ENCODE data around the gene OPRD1. TPM values are rescaled to one million over a fixed set of nuclear protein-coding genes. Genes with fewer than 3 reads are reported as not detected.

OPRD1 gene
- polyA plus RNA-seq, 1 experiment = not detected

- POLR2A ChIA-PET = no interaction called here
- Histone ChIP-seq H3K4me3 (ENCODE audit: low read depth, low read length) (no peak overlapping the region), H3K36me3 (ENCODE audit: control insufficient read depth, insufficient read depth, low read length) (no peaks in the 10 kb centered on the region), H3K27me3 (ENCODE audit: control insufficient read depth, insufficient read depth, low read length) (peaks cover 5% of the 10 kb centered on the region)
- no peak for DNase-seq (ENCODE audit: low read depth)
- no peak for TF ChIP-seq CTCF (IDR thresholded peaks at IDR 0.05; ENCODE audit: insufficient read depth, low read depth, low read length)
- CTCF ChIA-PET = interaction anchor here (0.6 to 1.2 kb wide), 3 partner anchors 12 to 71 kb away, joined by 3 to 5 read pairs (median 3); no protein-coding TSS in a partner anchor
Measured at GRCh38 chr1:28855469-28855951, 43.5 kb downstream of the OPRD1 start.

- Histone ChIP-seq H3K4me3 (ENCODE audit: low read depth, low read length) (no peak overlapping the region), H3K36me3 (ENCODE audit: control insufficient read depth, insufficient read depth, low read length) (no peaks in the 10 kb centered on the region), H3K27me3 (ENCODE audit: control insufficient read depth, insufficient read depth, low read length) (peaks cover 5% of the 10 kb centered on the region)
- ChIA-PET POLR2A (no interaction called here), CTCF (interaction anchor here (0.6 to 1.2 kb wide), 3 partner anchors 11 to 71 kb away, joined by 3 to 5 read pairs (median 3); no protein-coding TSS in a partner anchor)
- DNase-seq (ENCODE audit: low read depth) = no peak
- TF ChIP-seq CTCF (IDR thresholded peaks at IDR 0.05; ENCODE audit: insufficient read depth, low read depth, low read length) = no peak
Measured at GRCh38 chr1:28855969-28856368, 44.0 kb downstream of the OPRD1 start.

DNA sequence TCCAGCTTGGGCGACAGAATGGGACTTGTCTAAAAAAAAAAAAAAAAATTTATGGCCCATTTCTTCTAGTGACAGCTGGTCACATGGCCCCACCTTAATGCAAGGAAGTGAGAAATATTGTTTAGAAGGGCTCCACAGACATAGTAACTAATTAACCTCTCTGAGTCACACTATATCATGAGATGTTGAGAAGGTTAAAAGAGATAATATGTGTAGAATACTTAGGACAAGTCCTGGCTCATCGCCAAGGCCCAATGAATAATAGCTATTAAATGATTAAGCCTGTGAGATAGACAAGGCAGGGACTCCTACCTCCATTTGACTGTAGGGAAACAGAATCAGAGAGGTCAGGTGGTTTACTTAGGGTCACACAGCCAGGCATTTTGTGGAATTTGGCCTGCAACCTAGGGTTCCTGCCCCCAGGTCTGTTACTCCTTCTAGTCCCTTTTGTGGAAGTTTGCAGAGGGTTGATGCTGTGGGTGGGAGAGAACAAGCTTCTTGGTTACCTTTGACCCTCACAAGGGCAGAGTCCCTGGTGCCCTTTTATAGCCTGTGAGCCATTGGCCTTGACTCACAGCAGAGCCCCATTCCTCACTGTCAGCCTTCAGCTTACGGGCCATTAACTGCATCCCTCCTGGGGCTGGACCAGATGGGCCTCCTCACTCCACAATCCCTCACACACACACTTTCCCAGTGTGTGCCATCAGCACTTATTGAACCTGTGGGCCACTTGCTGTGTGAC is 48.5 kb downstream of the OPRD1 start:
- Histone ChIP-seq H3K36me3 (ENCODE audit: control insufficient read depth, insufficient read depth, low read length) (no peaks in the 10 kb centered on the region), H3K27me3 (ENCODE audit: control insufficient read depth, insufficient read depth, low read length) (peaks cover 7% of the 10 kb centered on the region), H3K4me3 (ENCODE audit: low read depth, low read length) (no peak overlapping the region)
- no peak for DNase-seq (ENCODE audit: low read depth)
- CTCF ChIA-PET = interaction anchor here (0.9 to 4.4 kb wide), 2 partner anchors 16 to 350 kb away, joined by 3 to 27 read pairs; no protein-coding TSS in a partner anchor
- POLR2A ChIA-PET = no interaction called here
- TF ChIP-seq CTCF (IDR thresholded peaks at IDR 0.05; ENCODE audit: insufficient read depth, low read depth, low read length) = no peak

DNA sequence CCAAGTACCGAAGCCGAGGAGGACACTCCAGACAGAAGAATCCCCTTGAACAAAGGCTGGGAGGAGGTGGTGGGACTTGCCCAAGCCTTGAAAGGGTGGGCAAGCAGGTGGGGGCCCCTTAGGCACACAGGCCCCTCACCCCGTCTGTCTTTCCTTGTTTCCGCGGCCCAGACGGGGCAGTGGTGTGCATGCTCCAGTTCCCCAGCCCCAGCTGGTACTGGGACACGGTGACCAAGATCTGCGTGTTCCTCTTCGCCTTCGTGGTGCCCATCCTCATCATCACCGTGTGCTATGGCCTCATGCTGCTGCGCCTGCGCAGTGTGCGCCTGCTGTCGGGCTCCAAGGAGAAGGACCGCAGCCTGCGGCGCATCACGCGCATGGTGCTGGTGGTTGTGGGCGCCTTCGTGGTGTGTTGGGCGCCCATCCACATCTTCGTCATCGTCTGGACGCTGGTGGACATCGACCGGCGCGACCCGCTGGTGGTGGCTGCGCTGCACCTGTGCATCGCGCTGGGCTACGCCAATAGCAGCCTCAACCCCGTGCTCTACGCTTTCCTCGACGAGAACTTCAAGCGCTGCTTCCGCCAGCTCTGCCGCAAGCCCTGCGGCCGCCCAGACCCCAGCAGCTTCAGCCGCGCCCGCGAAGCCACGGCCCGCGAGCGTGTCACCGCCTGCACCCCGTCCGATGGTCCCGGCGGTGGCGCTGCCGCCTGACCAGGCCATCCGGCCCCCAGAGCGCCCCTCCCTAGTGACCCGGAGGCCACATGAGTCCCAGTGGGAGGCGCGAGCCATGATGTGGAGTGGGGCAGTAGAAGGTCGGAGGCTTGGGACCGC is 50.8 kb downstream of the OPRD1 start:
- no peak for DNase-seq (ENCODE audit: low read depth)
- Histone ChIP-seq H3K27me3 (ENCODE audit: control insufficient read depth, insufficient read depth, low read length) (peaks cover 10% of the 10 kb centered on the region), H3K4me3 (ENCODE audit: low read depth, low read length) (no peak overlapping the region), H3K36me3 (ENCODE audit: control insufficient read depth, insufficient read depth, low read length) (no peaks in the 10 kb centered on the region)
- CTCF ChIA-PET = interaction anchor here (1.5 to 1.6 kb wide), 2 partner anchors 14 to 21 kb away, joined by 4 read pairs; no protein-coding TSS in a partner anchor
- TF ChIP-seq CTCF (IDR thresholded peaks at IDR 0.05; ENCODE audit: insufficient read depth, low read depth, low read length) = no peak
- POLR2A ChIA-PET = no interaction called here

- ChIA-PET POLR2A (no interaction called here), CTCF (interaction anchor here (1.1 kb wide), 1 partner anchor 12 kb away, joined by 3 read pairs; no protein-coding TSS in a partner anchor)
- Histone ChIP-seq H3K36me3 (ENCODE audit: control insufficient read depth, insufficient read depth, low read length) (no peaks in the 10 kb centered on the region), H3K27me3 (ENCODE audit: control insufficient read depth, insufficient read depth, low read length) (peaks cover 12% of the 10 kb centered on the region), H3K4me3 (ENCODE audit: low read depth, low read length) (no peak overlapping the region)
- TF ChIP-seq CTCF (IDR thresholded peaks at IDR 0.05; ENCODE audit: insufficient read depth, low read depth, low read length) = no peak
- no peak for DNase-seq (ENCODE audit: low read depth)
Measured at GRCh38 chr1:28864695-28865094, 52.7 kb downstream of the OPRD1 start.
